Left ventricle myocardium inferior (tissue), 1 donor: ENCODE measurements around the gene TNFSF12. TPM values are rescaled to one million over a fixed set of nuclear protein-coding genes. Genes with fewer than 3 reads are reported as not detected.

Experiments used
- DNase-seq: peaks from one replicate; pipeline ENCODE4 v3.0.0-alpha.2; 2020
- H3K27ac ChIP-seq: fragments of 200-600 bp; replicated peaks from 2 replicates; pipeline ENCODE4 v1.8.0; 2021
- H3K27me3 ChIP-seq: fragments of 200-600 bp; 2 replicates; pipeline ENCODE4 v1.8.0; 2021; ENCODE audit warnings: low read depth
- H3K36me3 ChIP-seq: fragments of 200-600 bp; 2 replicates; pipeline ENCODE4 v1.8.0; 2021
- H3K4me1 ChIP-seq: fragments of 200-600 bp; 2 replicates; pipeline ENCODE4 v1.8.0; 2021
- H3K4me3 ChIP-seq: fragments of 200-600 bp; 2 replicates; pipeline ENCODE4 v1.8.0; 2021; ENCODE audit warnings: mild to moderate bottlenecking, moderate library complexity
- H3K9me3 ChIP-seq: fragments of 200-600 bp; replicated peaks from 2 replicates; pipeline ENCODE4 v1.8.0; 2021
- intact Hi-C: fragments of 100-400 bp; cut with micrococcal nuclease; formaldehyde crosslinking; loops from one replicate; pipeline ENCODE4 v1.11.0; 2022
- total RNA-seq: library from RNA; stranded (reverse); fragmentation: NEBNext Ultra II Directional; extraction: Animal tissue kit (Norgen Biotek cat#: 25700); gene quantifications from one replicate; pipeline ENCODE4 v1.2.1, GENCODE V29; 2021
- TF ChIP-seq, protein P1 (sequence below): fragments of 200-600 bp; IDR thresholded peaks from 2 replicates; pipeline ENCODE4 v1.8.0; 2021; ENCODE audit warnings: antibody characterized with exemption, mild to moderate bottlenecking, borderline replicate concordance
- donor health status: DM: no; HTN: yes; CAD: no; lungs with severe emphysema.

TNFSF12 gene
- total RNA-seq, 1 donor from 2014 or later: 29.9 TPM

- H3K4me1 ChIP-seq: peaks cover 36% of the 10 kb centered on the region
- TF ChIP-seq, protein P1, sequence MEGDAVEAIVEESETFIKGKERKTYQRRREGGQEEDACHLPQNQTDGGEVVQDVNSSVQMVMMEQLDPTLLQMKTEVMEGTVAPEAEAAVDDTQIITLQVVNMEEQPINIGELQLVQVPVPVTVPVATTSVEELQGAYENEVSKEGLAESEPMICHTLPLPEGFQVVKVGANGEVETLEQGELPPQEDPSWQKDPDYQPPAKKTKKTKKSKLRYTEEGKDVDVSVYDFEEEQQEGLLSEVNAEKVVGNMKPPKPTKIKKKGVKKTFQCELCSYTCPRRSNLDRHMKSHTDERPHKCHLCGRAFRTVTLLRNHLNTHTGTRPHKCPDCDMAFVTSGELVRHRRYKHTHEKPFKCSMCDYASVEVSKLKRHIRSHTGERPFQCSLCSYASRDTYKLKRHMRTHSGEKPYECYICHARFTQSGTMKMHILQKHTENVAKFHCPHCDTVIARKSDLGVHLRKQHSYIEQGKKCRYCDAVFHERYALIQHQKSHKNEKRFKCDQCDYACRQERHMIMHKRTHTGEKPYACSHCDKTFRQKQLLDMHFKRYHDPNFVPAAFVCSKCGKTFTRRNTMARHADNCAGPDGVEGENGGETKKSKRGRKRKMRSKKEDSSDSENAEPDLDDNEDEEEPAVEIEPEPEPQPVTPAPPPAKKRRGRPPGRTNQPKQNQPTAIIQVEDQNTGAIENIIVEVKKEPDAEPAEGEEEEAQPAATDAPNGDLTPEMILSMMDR: no peak
- DNase-seq: no peak
- no peaks in the 10 kb centered on the region for H3K9me3 ChIP-seq
- no peaks in the 10 kb centered on the region for H3K36me3 ChIP-seq
- peak overlapping the region; percentile 53 for H3K27ac ChIP-seq
- no peaks in the 10 kb centered on the region for H3K27me3 ChIP-seq
- H3K4me3 ChIP-seq: no peak overlapping the region
- intact Hi-C loops: no loop called here
These were observed 3.9 kb upstream of the TNFSF12 start for GRCh38 chr17:7544911-7545310.

DNA sequence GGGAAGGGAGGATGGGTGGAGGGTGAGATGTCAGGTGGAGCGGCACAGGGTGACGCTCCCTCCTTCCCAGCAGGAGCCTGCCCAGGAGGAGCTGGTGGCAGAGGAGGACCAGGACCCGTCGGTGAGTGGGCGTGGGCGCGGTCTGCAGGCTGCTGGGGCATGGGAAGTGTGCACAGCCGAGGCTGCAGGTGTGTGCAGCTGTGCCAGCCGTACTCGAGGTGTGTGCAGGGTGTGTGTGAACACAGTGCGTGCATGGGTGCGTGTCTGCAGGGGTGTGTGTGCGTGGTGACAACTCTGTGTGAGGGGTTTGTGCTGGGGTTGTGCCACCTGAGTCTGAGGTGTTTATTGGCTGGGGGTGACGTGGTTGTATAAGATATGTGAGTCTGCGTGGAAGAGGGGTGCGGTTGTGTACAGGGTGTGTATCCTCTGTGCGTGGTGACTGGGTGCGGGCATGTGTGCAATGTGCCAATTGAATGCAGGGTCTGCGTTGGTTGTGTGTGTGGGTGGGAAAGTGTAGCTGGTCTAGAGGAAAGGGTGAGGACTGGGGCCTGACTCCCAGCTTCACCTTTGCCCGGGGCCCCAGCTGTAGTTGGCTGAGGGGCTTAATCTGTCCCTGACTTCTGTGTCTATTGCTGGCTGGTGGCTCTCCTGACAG lies 670 bp downstream of the TNFSF12 start:
- no peaks in the 10 kb centered on the region for H3K27me3 ChIP-seq
- peaks cover 41% of the 10 kb centered on the region for H3K4me1 ChIP-seq

GRCh38 chr17:7550344-7550743 lies 1.5 kb downstream of the TNFSF12 start:
- TF ChIP-seq, protein P1: no peak
- Histone ChIP-seq H3K4me3 (peak overlapping the region; percentile 89), H3K4me1 (peaks cover 33% of the 10 kb centered on the region), H3K27ac (peak overlapping the region; percentile 96), H3K27me3 (no peaks in the 10 kb centered on the region), H3K36me3 (peaks cover 17% of the 10 kb centered on the region), H3K9me3 (no peaks in the 10 kb centered on the region)
- DNase-seq: no peak
- intact Hi-C loops: no loop called here

More for the DNA sequence above, 670 bp downstream of the TNFSF12 start:
- intact Hi-C loops: no loop called here
- H3K9me3 ChIP-seq: no peaks in the 10 kb centered on the region
- peak; percentile 26 for DNase-seq
- peak overlapping the region; percentile 96 for H3K27ac ChIP-seq
- TF ChIP-seq, protein P1: no peak
- H3K36me3 ChIP-seq: peaks cover 17% of the 10 kb centered on the region
- peak overlapping the region; percentile 89 for H3K4me3 ChIP-seq

DNA sequence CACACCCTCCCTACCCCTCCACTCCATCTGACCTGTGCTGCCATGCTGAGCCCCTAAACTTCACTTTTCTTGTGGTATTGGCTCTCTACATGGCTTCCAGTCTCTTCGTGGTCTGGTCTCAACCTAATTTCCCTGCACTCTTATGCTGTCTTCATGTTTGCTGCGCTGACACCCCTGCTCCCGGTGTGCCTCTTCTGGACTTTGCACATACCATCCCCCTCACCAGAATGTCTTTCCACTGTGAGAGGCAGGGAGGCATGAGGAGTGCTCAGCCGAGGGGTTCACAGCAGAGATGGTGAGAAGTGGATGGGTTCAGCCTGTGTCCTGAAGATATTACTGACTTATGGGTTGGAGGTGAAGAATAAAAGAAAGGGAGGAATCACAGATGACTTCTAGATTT lies 2.5 kb downstream of the TNFSF12 start:
- Histone ChIP-seq H3K4me1 (peaks cover 31% of the 10 kb centered on the region), H3K4me3 (no peak overlapping the region), H3K27me3 (no peaks in the 10 kb centered on the region), H3K36me3 (peaks cover 17% of the 10 kb centered on the region), H3K27ac (no peak overlapping the region), H3K9me3 (no peaks in the 10 kb centered on the region)
- TF ChIP-seq, protein P1: no peak
- intact Hi-C loops: no loop called here
- no peak for DNase-seq

DNA sequence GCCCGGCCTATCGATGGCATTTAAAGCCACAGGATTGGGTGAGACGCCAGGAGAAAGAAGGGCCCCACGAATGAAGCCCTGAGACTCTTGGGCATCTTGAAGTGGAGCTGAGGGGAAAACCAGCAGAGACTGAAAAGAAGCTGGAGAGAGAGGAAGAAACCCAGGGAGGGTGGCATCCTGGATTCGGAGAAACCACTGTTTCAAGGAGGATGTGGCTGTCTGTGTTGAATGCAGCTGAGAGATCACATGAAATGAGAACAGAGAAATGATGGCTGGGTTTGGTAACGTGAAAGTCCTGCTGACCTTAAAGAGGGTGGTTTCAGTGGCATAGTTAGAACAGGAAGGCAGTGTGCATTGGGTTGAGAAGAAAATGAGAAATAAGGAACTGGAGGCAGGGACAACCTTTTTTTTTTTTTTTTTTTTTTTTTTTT lies 3.8 kb downstream of the TNFSF12 start:
- Histone ChIP-seq H3K27ac (peak overlapping the region; percentile 27), H3K36me3 (peaks cover 17% of the 10 kb centered on the region), H3K4me3 (no peak overlapping the region), H3K27me3 (no peaks in the 10 kb centered on the region), H3K4me1 (peaks cover 38% of the 10 kb centered on the region), H3K9me3 (no peaks in the 10 kb centered on the region)
- intact Hi-C loops: no loop called here
- DNase-seq: no peak
- TF ChIP-seq, protein P1: no peak
